HAP-1 (cell line): Measurements from ENCODE around the gene ABHD2.
A peak's percentile ranks its signal among the peaks of the same experiment; 100 is the strongest.

Experiments
- DNase-seq, 2 experiments: peaks; one replicate each; pipeline ENCODE4 v3.0.0-alpha.2; 2016 to 2020; ENCODE audit warnings: low spot score in 2 of 2
- H3K27me3 ChIP-seq: fragments of 250-450 bp; sonication (Bioruptor Pico); 2 replicates; pipeline ENCODE4 v1.5.1; 2020; ENCODE audit warnings: low read depth, mild to moderate bottlenecking, moderate library complexity
- H3K36me3 ChIP-seq: fragments of 250-450 bp; sonication (Bioruptor Pico); replicated peaks from 2 replicates; pipeline ENCODE4 v1.5.1; 2020; ENCODE audit warnings: mild to moderate bottlenecking
- H3K4me1 ChIP-seq: fragments of 250-450 bp; sonication (Bioruptor Pico); 2 replicates; pipeline ENCODE4 v1.5.1; 2020; ENCODE audit warnings: mild to moderate bottlenecking
- H3K4me3 ChIP-seq: fragments of 250-450 bp; sonication (Bioruptor Pico); 2 replicates; pipeline ENCODE4 v1.5.1; 2020; ENCODE audit warnings: mild to moderate bottlenecking, moderate library complexity
- H3K9me3 ChIP-seq: fragments of 250-450 bp; sonication (Bioruptor Pico); 2 replicates; pipeline ENCODE4 v1.5.1; 2020; ENCODE audit warnings: mild to moderate bottlenecking, moderate library complexity
- in situ Hi-C: fragments of 300-500 bp; cut with MboI; formaldehyde crosslinking; loops from 3 replicates; pipeline ENCODE4 v1.14.3; 2020; ENCODE audit warnings: low sequenced_read_pairs, inconsistent platforms, mixed read lengths

Gene ABHD2

DNA sequence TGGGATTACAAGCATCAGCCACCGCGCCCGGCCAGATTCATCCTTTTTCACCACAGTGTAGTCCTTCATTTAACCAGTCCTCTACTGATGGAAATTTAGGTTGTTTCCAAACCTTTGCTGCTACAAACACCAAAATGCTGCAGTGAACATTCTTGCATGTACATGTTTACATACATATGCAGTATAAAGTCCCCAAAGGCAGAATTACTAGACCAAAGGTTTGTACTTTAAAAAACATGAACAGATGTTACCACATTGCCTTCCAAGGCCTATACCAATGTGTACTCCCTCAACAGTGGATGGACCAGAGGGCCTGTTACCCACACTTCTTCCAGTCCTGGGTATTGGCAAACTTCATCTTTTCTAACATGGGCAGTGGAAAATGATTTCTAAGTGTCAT is 82.1 kb downstream of the ABHD2 start:
- H3K36me3 ChIP-seq, result no peaks in the 10 kb centered on the region; the same call in 1 of the 2 replicates
- no peaks in the 10 kb centered on the region for H3K9me3 ChIP-seq
- DNase-seq, result no peak
- peaks cover 24% of the 10 kb centered on the region for H3K4me1 ChIP-seq
- no peak overlapping the region for H3K4me3 ChIP-seq
- no peaks in the 10 kb centered on the region for H3K27me3 ChIP-seq
- in situ Hi-C loops, result no loop called here

DNA sequence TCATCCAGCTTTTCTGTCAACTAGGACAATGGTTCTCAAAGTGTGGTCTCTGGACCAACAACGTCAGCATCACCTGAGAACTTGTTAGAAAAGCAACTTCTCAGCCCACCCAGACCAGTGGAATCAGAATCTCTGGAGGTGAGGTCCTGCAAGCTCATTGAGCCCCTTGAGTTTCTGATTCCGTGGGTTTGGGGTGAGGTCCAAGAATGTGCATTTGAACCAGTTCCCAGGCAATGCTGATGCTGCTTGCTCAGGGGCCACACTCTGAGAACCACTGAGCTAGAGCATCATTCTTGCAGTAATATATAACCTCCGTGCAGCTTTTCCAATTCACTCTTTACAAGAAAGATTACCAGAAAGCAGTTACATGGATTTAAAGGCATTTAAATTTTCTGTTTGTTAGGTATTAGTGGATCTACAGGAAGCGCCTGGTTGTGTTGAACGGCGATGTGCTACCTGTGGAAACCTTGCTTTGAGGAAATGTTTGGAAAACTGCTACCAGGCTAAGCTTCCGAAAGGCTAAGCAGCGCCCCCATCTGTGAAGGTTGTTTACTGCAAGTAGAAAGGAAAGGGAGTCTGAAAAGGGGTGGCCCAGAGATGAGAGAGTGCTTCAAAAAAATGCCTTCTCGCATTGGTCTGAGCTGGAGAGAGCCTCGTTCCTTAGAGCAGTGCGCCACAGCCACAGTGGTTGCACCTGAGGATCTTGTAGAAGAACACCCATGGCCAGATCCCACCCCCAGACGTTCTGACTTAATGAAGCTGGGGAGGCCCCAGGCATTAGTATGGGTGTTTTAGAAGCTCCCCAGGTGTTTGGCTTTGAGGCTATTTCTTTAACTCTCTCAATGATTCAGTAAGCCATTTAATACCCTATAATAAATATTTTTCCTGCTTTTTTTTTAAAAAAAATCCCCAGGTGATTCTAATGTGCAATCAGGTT is 83.1 kb downstream of the ABHD2 start:
- in situ Hi-C loops, result no loop called here
- DNase-seq, result peak; percentile 62 to 89
- peaks cover 13% of the 10 kb centered on the region for H3K4me1 ChIP-seq
- H3K27me3 ChIP-seq, result no peaks in the 10 kb centered on the region
- no peak overlapping the region for H3K4me3 ChIP-seq
- no peaks in the 10 kb centered on the region for H3K9me3 ChIP-seq
- no peaks in the 10 kb centered on the region; the same call in 1 of the 2 replicates for H3K36me3 ChIP-seq

GRCh38 chr15:89172921-89173320 is 84.7 kb downstream of the ABHD2 start:
- in situ Hi-C loops, result no loop called here
- peaks cover 5% of the 10 kb centered on the region for H3K4me1 ChIP-seq

GRCh38 chr15:89174476-89174875 is 86.2 kb downstream of the ABHD2 start:
- peak in 1 of 2 experiments; percentile 2 for DNase-seq
- no peaks in the 10 kb centered on the region for H3K4me1 ChIP-seq
- H3K27me3 ChIP-seq, result no peaks in the 10 kb centered on the region
- H3K36me3 ChIP-seq, result peaks cover 4% of the 10 kb centered on the region
- in situ Hi-C loops, result no loop called here
- no peaks in the 10 kb centered on the region for H3K9me3 ChIP-seq
- H3K4me3 ChIP-seq, result no peak overlapping the region

More at GRCh38 chr15:89172921-89173320, 84.7 kb downstream of the ABHD2 start:
- Histone ChIP-seq H3K27me3 (no peaks in the 10 kb centered on the region), H3K9me3 (no peaks in the 10 kb centered on the region), H3K36me3 (peaks cover 1% of the 10 kb centered on the region), H3K4me3 (no peak overlapping the region)
- DNase-seq, result peak in 1 of 2 experiments; percentile 3

DNA sequence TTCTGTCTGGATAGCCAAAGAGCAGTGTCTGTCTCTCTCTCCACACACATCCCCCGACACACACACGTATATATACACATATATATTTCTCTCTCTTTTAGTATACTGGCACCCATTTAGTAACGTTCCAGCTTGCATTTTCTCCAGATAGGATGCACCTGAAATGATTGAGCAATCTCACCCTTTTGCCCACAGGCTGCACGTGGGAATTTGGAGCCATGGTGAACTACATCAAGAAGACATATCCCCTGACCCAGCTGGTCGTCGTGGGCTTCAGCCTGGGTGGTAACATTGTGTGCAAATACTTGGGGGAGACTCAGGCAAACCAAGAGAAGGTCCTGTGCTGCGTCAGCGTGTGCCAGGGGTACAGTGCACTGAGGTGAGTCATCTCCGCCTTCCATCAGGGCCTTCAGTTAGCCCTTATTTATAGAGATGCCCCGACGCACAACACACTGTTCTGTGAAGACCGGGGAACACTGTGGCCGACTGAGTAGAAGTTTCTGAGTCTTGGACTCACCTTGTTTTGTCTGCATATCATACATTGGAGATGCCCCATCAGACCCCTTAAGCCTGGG is 87.4 kb downstream of the ABHD2 start:
- Histone ChIP-seq H3K4me1 (no peaks in the 10 kb centered on the region), H3K36me3 (peaks cover 4% of the 10 kb centered on the region), H3K4me3 (no peak overlapping the region), H3K27me3 (no peaks in the 10 kb centered on the region), H3K9me3 (no peaks in the 10 kb centered on the region)
- in situ Hi-C loops, result loop anchor here (5.0 kb wide), 2 partner anchors 118 to 273 kb away; no protein-coding TSS in a partner anchor
- no peak for DNase-seq

DNA sequence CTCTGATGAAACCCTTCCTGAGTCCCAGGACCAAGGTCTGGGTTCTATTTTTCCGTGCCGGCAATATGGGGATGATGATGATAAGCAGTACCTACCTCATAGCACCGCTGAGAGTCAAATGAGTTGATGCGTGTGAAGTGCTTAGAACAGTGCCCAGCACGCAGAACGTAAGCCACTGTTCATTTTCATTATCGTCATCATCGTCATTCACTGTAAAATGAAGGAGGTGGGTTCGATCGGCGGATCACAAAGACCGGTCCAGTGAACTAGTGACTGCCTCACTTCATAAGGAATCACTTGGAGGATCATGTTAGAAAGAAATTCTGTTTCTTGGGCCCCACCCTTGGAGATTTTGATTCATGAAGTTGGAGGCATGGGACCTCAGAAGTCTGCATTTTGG is 88.9 kb downstream of the ABHD2 start:
- no peak for DNase-seq
- Histone ChIP-seq H3K36me3 (peaks cover 4% of the 10 kb centered on the region), H3K4me1 (no peaks in the 10 kb centered on the region), H3K4me3 (no peak overlapping the region), H3K9me3 (no peaks in the 10 kb centered on the region), H3K27me3 (no peaks in the 10 kb centered on the region)
- in situ Hi-C loops, result loop anchor here (5.0 kb wide), 2 partner anchors 120 to 275 kb away; no protein-coding TSS in a partner anchor

- Histone ChIP-seq H3K4me1 (no peaks in the 10 kb centered on the region), H3K36me3 (peaks cover 7% of the 10 kb centered on the region), H3K9me3 (no peaks in the 10 kb centered on the region), H3K27me3 (no peaks in the 10 kb centered on the region), H3K4me3 (no peak overlapping the region)
- in situ Hi-C loops, result loop anchor here (5.0 kb wide), 2 partner anchors 120 to 275 kb away; no protein-coding TSS in a partner anchor
- DNase-seq, result peak; percentile 89 to 95
Measured at GRCh38 chr15:89177633-89178306, 89.5 kb downstream of the ABHD2 start.

DNA sequence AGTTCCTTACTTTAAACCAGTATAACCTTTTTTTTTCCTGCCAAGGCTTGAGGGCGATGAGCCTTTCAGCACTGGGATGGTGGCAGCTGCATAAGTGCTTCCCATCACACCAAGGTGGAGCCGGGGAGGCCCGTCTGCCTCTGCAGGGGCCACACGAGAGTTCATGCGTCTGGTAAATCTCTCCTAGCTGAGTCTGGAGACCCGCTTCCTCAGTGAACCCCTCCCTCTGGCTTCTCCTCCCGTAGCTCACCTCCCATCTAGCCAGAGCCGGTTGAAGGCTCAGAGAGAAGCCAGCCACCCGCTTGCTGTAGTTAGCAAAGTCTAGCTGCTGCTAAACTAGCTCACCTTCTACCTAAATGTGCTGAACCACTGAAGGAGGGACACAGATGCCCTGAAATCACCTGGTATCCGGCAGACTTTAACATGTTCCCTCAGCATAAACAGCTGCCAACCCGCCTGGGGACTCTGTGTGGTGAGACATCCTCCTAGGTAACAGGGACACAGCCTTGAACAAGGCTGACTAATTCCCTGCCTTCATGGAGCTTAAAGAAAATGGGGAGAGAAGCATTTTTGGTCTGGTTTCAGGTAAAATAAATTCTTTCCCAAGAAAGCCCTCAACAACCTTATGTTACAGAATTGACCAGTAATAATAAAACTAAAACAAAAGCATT is 90.2 kb downstream of the ABHD2 start:
- Histone ChIP-seq H3K4me1 (no peaks in the 10 kb centered on the region), H3K27me3 (no peaks in the 10 kb centered on the region), H3K4me3 (no peak overlapping the region), H3K36me3 (peaks cover 10% of the 10 kb centered on the region), H3K9me3 (no peaks in the 10 kb centered on the region)
- no peak for DNase-seq
- in situ Hi-C loops, result loop anchor here (5.0 kb wide), 2 partner anchors 121 to 276 kb away; no protein-coding TSS in a partner anchor

- Histone ChIP-seq H3K4me1 (no peaks in the 10 kb centered on the region), H3K9me3 (no peaks in the 10 kb centered on the region), H3K4me3 (no peak overlapping the region), H3K36me3 (peaks cover 10% of the 10 kb centered on the region), H3K27me3 (no peaks in the 10 kb centered on the region)
- no peak for DNase-seq
- in situ Hi-C loops, result loop anchor here (5.0 kb wide), 2 partner anchors 123 to 278 kb away; no protein-coding TSS in a partner anchor
Measured at GRCh38 chr15:89179966-89180875, 92.0 kb downstream of the ABHD2 start.

- no peaks in the 10 kb centered on the region for H3K9me3 ChIP-seq
- H3K27me3 ChIP-seq, result no peaks in the 10 kb centered on the region
- in situ Hi-C loops, result no loop called here
Measured at GRCh38 chr15:89184357-89184756, 96.1 kb downstream of the ABHD2 start.

GRCh38 chr15:89184886-89185526 is 96.8 kb downstream of the ABHD2 start:
- no peak overlapping the region for H3K4me3 ChIP-seq
- H3K27me3 ChIP-seq, result no peaks in the 10 kb centered on the region
- in situ Hi-C loops, result no loop called here
- no peaks in the 10 kb centered on the region for H3K9me3 ChIP-seq
- DNase-seq, result no peak
- H3K36me3 ChIP-seq, result peaks cover 17% of the 10 kb centered on the region
- H3K4me1 ChIP-seq, result no peaks in the 10 kb centered on the region

More at GRCh38 chr15:89184357-89184756, 96.1 kb downstream of the ABHD2 start:
- peaks cover 11% of the 10 kb centered on the region for H3K36me3 ChIP-seq
- no peaks in the 10 kb centered on the region for H3K4me1 ChIP-seq
- no peak for DNase-seq
- no peak overlapping the region for H3K4me3 ChIP-seq

DNA sequence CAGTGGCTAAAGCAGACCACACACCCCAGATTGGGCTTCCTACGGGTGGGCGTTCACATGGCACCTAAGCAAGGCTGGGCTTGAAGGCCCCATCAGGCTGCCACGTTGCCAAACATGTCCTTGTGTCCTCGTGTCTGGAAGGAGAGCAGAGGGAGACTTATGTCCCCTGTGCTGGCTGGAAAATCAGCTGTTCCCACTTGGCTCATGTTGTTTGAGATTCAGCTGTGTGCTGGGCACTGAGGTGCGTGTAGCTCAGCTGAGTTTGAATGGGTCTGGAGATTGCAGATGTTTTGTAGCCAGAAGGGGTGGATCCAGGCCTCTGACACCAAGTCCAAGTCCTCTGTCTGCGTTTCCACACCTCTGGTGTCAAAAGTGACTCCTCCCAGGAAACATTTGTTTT is 98.5 kb downstream of the ABHD2 start:
- no peak overlapping the region for H3K4me3 ChIP-seq
- in situ Hi-C loops, result no loop called here
- H3K4me1 ChIP-seq, result no peaks in the 10 kb centered on the region
- H3K9me3 ChIP-seq, result no peaks in the 10 kb centered on the region
- H3K36me3 ChIP-seq, result peaks cover 31% of the 10 kb centered on the region
- DNase-seq, result no peak
- H3K27me3 ChIP-seq, result no peaks in the 10 kb centered on the region
